Measurements from ENCODE around the gene SLC44A3. TPM values are rescaled to one million over a fixed set of nuclear protein-coding genes. Genes with fewer than 3 reads are reported as not detected.

Gene SLC44A3, protein sequence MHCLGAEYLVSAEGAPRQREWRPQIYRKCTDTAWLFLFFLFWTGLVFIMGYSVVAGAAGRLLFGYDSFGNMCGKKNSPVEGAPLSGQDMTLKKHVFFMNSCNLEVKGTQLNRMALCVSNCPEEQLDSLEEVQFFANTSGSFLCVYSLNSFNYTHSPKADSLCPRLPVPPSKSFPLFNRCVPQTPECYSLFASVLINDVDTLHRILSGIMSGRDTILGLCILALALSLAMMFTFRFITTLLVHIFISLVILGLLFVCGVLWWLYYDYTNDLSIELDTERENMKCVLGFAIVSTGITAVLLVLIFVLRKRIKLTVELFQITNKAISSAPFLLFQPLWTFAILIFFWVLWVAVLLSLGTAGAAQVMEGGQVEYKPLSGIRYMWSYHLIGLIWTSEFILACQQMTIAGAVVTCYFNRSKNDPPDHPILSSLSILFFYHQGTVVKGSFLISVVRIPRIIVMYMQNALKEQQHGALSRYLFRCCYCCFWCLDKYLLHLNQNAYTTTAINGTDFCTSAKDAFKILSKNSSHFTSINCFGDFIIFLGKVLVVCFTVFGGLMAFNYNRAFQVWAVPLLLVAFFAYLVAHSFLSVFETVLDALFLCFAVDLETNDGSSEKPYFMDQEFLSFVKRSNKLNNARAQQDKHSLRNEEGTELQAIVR
- 1 to 10 TPM; 1.1 to 6.4 (median 3.3) TPM for total RNA-seq
- polyA plus RNA-seq, result 10 to 100 TPM in 1 of 2 donors, 1 to 10 TPM in 1; 1.4 to 31.3 TPM
- long read RNA-seq, donor 1, partial matches to known transcripts, result 0 of 6 reads
- long read RNA-seq, donor 1, other reads (novel, unspliced or antisense), result 6 of 6 reads
- long read RNA-seq, donor 2, partial matches to known transcripts, result 234 of 234 reads
- long read RNA-seq, donor 2, other reads (novel, unspliced or antisense), result 0 of 234 reads
- long read RNA-seq, donor 3, partial matches to known transcripts, result 0 of 4 reads
- long read RNA-seq, donor 3, other reads (novel, unspliced or antisense), result 3 of 4 reads

GRCh38 chr1:94819945-94820746 is at the start of gene SLC44A3:
Gene SLC44A3 (plus strand): TSS chr1:94820357. CDS start chr1:94820452, 95 bp downstream.
- DNase-seq, result peak; percentile 36 to 70 (median 48)
- 1 to 5% (median 1%) methylated on average over 28 to 77 of the region's 77 CpGs for WGBS, 3 donors
- intact Hi-C loops (cut with DNase I), result no loop called here

GRCh38 chr1:94772230-94772641 is 47.9 kb upstream of the SLC44A3 start:
- H3K4me3 ChIP-seq, result no peak overlapping the region
- H3K27ac ChIP-seq, result no peak overlapping the region
- no peaks in the 10 kb centered on the region for H3K27me3 ChIP-seq
- WGBS, 3 donors, result 83 to 94% (median 94%) methylated on average over 5 of the region's 5 CpGs
- no peak for DNase-seq
- TF ChIP-seq CTCF (IDR thresholded peaks at IDR 0.05) (no peak), EP300 (IDR thresholded peaks at IDR 0.05) (no peak), POLR2A (IDR thresholded peaks at IDR 0.05) (no peak)
- intact Hi-C loops (cut with DNase I), result no loop called here
- H3K36me3 ChIP-seq, result no peaks in the 10 kb centered on the region
- H3K9me3 ChIP-seq, result no peaks in the 10 kb centered on the region
- no peaks in the 10 kb centered on the region for H3K4me1 ChIP-seq (ENCODE audit: insufficient read depth)

More at GRCh38 chr1:94819945-94820746, at the start of gene SLC44A3:
- Histone ChIP-seq H3K36me3 (no peaks in the 10 kb centered on the region), H3K4me3 (peak within 1 kb of the TSS; percentile 63), H3K27ac (no peak within 1 kb of the TSS), H3K9me3 (no peaks in the 10 kb centered on the region), H3K27me3 (no peaks in the 10 kb centered on the region), H3K4me1 (ENCODE audit: insufficient read depth) (peaks cover 4% of the 10 kb centered on the region)
- TF ChIP-seq EP300 (IDR thresholded peaks at IDR 0.05), result no peak
- peak in 1 of 3 donors; percentile 22 for TF ChIP-seq CTCF (IDR thresholded peaks at IDR 0.05)
- TF ChIP-seq POLR2A (IDR thresholded peaks at IDR 0.05), result no peak

- no peaks in the 10 kb centered on the region for H3K36me3 ChIP-seq
- no peaks in the 10 kb centered on the region for H3K4me1 ChIP-seq (ENCODE audit: insufficient read depth)
- 79 to 82% (median 81%) methylated on average over 3 of the region's 3 CpGs for WGBS, 3 donors
- H3K27ac ChIP-seq, result no peak overlapping the region
- H3K9me3 ChIP-seq, result no peaks in the 10 kb centered on the region
- H3K27me3 ChIP-seq, result no peaks in the 10 kb centered on the region
- H3K4me3 ChIP-seq, result no peak overlapping the region
- intact Hi-C loops (cut with DNase I), result no loop called here
- no peak for TF ChIP-seq CTCF (IDR thresholded peaks at IDR 0.05)
- no peak for DNase-seq
These were observed 47.3 kb upstream of the SLC44A3 start for GRCh38 chr1:94772845-94773244.

- Histone ChIP-seq H3K27ac (no peak overlapping the region), H3K4me3 (no peak overlapping the region), H3K36me3 (no peaks in the 10 kb centered on the region), H3K4me1 (ENCODE audit: insufficient read depth) (no peaks in the 10 kb centered on the region), H3K27me3 (no peaks in the 10 kb centered on the region), H3K9me3 (no peaks in the 10 kb centered on the region)
- 71 to 84% (median 73%) methylated on average over 6 of the region's 6 CpGs for WGBS, 3 donors
- TF ChIP-seq EP300 (IDR thresholded peaks at IDR 0.05) (no peak), CTCF (IDR thresholded peaks at IDR 0.05) (no peak), POLR2A (IDR thresholded peaks at IDR 0.05) (no peak)
- DNase-seq, result no peak
- intact Hi-C loops (cut with DNase I), result no loop called here
These were observed 46.8 kb upstream of the SLC44A3 start for GRCh38 chr1:94773296-94773809.

Measured in ovary (tissue), 10 donors.